ENCODE measurements around the gene SNU13.
"Not testable (repeated sequence)": the region's sequence is repeated elsewhere in the genome, so short reads cannot be mapped to it uniquely, and the experiment has no call there.

Gene SNU13

DNA sequence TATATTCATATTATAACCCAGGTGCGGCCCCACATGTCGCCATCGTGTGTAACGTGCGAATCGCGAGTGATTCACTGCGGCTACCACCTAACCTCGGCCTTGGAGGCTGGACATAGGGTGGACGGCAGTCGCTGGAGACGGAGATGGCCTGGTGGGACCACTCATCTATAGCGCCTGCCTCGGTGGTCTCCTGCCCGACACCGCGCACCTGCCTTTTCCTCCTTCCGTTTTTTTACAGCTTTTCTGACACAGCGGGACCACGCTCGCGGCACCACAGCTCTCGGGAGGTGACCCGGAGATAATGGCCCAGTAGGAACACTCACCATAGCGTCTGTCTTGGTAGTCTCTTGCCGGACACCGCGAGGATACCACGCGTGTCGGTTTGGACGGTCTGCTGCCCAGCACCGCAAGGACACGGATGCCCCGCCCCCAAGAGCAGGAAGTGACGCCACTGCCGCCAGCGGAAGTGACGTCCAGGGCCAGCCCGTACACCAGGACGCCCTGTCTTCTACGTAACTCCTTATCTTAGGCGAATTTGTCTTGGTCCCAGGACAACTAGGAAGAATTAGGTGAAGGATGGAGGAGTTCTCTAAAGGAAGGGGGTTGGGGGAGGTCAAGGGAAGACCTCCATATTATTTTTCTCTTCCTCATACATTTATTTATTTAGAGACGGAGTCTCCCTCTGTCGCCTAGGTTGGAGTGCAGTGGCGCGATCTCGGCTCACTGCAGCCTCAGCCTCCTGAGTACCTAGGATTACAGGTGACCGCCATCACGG, 6.4 kb downstream of the SNU13 start:
- peak overlapping the region; percentile 75 to 85 for H3K9ac ChIP-seq (ENCODE audit: low read depth in 1 of 2, low read length in 2 of 2)
- peak overlapping the region; percentile 71 for H3K27ac ChIP-seq (ENCODE audit: low read depth, low read length)
- H3K4me1 ChIP-seq (ENCODE audit: control insufficient read depth in 1 of 2, insufficient read depth in 2 of 2, low read length in 2 of 2), result peaks cover 0 to 5% of the 10 kb centered on the region in 2 donors
- H3K9me3 ChIP-seq (ENCODE audit: control insufficient read depth in 1 of 2, low read length in 2 of 2), result no peaks in the 10 kb centered on the region
- no peaks in the 10 kb centered on the region for H3K27me3 ChIP-seq (ENCODE audit: control insufficient read depth in 1 of 2, insufficient read depth in 2 of 2, low read length in 2 of 2)
- peaks cover 9 to 28% of the 10 kb centered on the region in 2 donors for H3K36me3 ChIP-seq (ENCODE audit: control insufficient read depth in 1 of 2, insufficient read depth in 2 of 2, low read length in 2 of 2)
- peak overlapping the region; percentile 85 to 89 for H3K4me3 ChIP-seq (ENCODE audit: low read depth in 1 of 2, low read length in 2 of 2)

DNA sequence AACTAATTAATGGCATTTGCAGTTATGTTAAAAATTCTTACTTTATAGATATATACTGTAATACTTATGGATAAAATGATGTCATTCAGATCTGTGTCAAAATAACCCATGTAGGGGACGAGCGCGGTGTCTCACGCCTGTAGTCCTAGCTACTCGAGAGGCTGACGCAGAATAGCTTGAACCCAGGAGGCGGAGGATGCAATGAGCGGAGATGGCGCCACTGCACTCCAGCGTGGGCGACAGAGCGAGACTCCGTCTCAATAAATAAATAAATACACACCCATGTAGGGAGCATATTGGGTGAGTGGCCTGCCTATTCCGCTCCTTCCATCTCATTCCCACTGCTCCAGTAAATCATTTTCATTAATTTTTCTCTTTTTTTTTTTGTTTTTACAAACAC, 7.1 kb downstream of the SNU13 start:
- Histone ChIP-seq H3K36me3 (ENCODE audit: control insufficient read depth in 1 of 2, insufficient read depth in 2 of 2, low read length in 2 of 2) (peaks cover 9 to 30% of the 10 kb centered on the region in 2 donors), H3K27me3 (ENCODE audit: control insufficient read depth in 1 of 2, insufficient read depth in 2 of 2, low read length in 2 of 2) (no peaks in the 10 kb centered on the region), H3K4me1 (ENCODE audit: control insufficient read depth in 1 of 2, insufficient read depth in 2 of 2, low read length in 2 of 2) (peaks cover 0 to 5% of the 10 kb centered on the region in 2 donors), H3K9me3 (ENCODE audit: control insufficient read depth in 1 of 2, low read length in 2 of 2) (no peaks in the 10 kb centered on the region), H3K9ac (ENCODE audit: low read depth in 1 of 2, low read length in 2 of 2) (peak overlapping the region in 1 of 2 donors; percentile 85), H3K27ac (ENCODE audit: low read depth, low read length) (no peak overlapping the region), H3K4me3 (ENCODE audit: low read depth in 1 of 2, low read length in 2 of 2) (peak overlapping the region; percentile 85 to 89)

- Histone ChIP-seq H3K4me1 (ENCODE audit: control insufficient read depth in 1 of 2, insufficient read depth in 2 of 2, low read length in 2 of 2) (no peaks in the 10 kb centered on the region), H3K27ac (ENCODE audit: low read depth, low read length) (no peak overlapping the region), H3K36me3 (ENCODE audit: control insufficient read depth in 1 of 2, insufficient read depth in 2 of 2, low read length in 2 of 2) (peaks cover 25 to 64% of the 10 kb centered on the region in 2 donors), H3K9ac (ENCODE audit: low read depth in 1 of 2, low read length in 2 of 2) (no peak overlapping the region), H3K4me3 (ENCODE audit: low read depth in 1 of 2, low read length in 2 of 2) (no peak overlapping the region), H3K27me3 (ENCODE audit: control insufficient read depth in 1 of 2, insufficient read depth in 2 of 2, low read length in 2 of 2) (no peaks in the 10 kb centered on the region), H3K9me3 (ENCODE audit: control insufficient read depth in 1 of 2, low read length in 2 of 2) (no peaks in the 10 kb centered on the region)
Observed at GRCh38 chr22:41676134-41676533, 12.5 kb downstream of the SNU13 start.

GRCh38 chr22:41674846-41675340, 13.8 kb downstream of the SNU13 start:
- H3K4me3 ChIP-seq (ENCODE audit: low read depth in 1 of 2, low read length in 2 of 2), result no peak overlapping the region
- no peaks in the 10 kb centered on the region for H3K4me1 ChIP-seq (ENCODE audit: control insufficient read depth in 1 of 2, insufficient read depth in 2 of 2, low read length in 2 of 2)
- no peaks in the 10 kb centered on the region for H3K27me3 ChIP-seq (ENCODE audit: control insufficient read depth in 1 of 2, insufficient read depth in 2 of 2, low read length in 2 of 2)
- no peak overlapping the region for H3K9ac ChIP-seq (ENCODE audit: low read depth in 1 of 2, low read length in 2 of 2)
- no peak overlapping the region for H3K27ac ChIP-seq (ENCODE audit: low read depth, low read length)
- H3K9me3 ChIP-seq (ENCODE audit: control insufficient read depth in 1 of 2, low read length in 2 of 2), result no peaks in the 10 kb centered on the region
- H3K36me3 ChIP-seq (ENCODE audit: control insufficient read depth in 1 of 2, insufficient read depth in 2 of 2, low read length in 2 of 2), result peaks cover 25 to 55% of the 10 kb centered on the region in 2 donors

DNA sequence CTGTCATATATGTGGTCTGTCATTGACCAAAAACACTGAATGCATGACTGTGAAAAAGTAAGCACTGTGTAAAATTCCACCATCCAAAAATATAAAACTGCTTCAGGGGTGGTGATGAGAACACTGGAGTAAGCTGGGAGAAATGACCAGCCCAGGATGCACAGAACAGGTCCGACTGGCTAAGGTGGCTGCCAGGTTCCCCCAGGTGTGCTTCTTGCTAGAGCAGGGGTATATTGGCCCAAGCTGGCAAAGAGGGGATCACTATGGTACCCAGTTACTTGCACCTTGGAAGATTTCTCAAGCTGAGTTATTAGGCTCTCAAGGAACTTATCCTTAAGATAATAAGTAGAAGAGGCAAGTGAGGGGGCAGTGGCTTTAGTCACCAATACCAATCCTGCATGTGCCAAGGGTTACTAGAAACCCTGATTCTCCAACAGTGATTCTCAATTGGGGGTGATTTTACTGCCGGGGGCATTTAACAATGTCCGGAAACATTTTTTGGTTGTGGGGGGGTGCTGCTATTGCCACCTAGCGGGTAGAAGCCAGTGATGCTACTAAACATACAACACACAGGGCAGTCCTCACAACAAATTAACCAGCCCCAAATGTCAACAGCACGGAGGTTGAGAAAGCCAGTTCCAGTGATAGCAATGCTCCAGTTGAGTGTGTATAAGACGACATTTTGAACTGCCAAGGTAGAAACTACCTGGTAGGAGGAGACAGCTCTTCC, 15.7 kb downstream of the SNU13 start:
- no peak overlapping the region for H3K4me3 ChIP-seq (ENCODE audit: low read depth in 1 of 2, low read length in 2 of 2)
- peaks cover 16 to 43% of the 10 kb centered on the region in 2 donors for H3K36me3 ChIP-seq (ENCODE audit: control insufficient read depth in 1 of 2, insufficient read depth in 2 of 2, low read length in 2 of 2)
- no peaks in the 10 kb centered on the region for H3K4me1 ChIP-seq (ENCODE audit: control insufficient read depth in 1 of 2, insufficient read depth in 2 of 2, low read length in 2 of 2)
- no peaks in the 10 kb centered on the region for H3K9me3 ChIP-seq (ENCODE audit: control insufficient read depth in 1 of 2, low read length in 2 of 2)
- no peak overlapping the region for H3K9ac ChIP-seq (ENCODE audit: low read depth in 1 of 2, low read length in 2 of 2)
- no peaks in the 10 kb centered on the region for H3K27me3 ChIP-seq (ENCODE audit: control insufficient read depth in 1 of 2, insufficient read depth in 2 of 2, low read length in 2 of 2)
- H3K27ac ChIP-seq (ENCODE audit: low read depth, low read length), result no peak overlapping the region

DNA sequence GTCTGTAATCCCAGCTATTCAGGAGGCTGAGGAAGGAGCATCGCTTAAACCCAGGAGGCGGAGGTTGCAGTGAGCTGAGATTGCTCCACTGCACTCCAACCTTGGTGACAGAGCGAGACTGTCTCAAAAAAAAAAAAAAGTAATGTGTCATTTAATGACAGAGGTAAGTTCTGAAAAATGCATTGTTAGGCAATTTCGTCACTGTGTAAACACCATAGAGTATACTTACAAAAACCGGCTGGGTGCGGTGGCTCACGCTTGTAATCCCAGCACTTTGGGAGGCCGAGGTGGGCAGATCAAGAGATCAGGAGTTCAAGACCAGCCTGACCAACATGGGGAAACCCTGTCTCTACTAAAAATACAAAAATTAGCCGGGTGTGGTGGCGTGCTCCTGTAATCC, 16.6 kb downstream of the SNU13 start:
- H3K9ac ChIP-seq (ENCODE audit: low read depth in 1 of 2, low read length in 2 of 2); H3K4me1 ChIP-seq (ENCODE audit: control insufficient read depth in 1 of 2, insufficient read depth in 2 of 2, low read length in 2 of 2); H3K27ac ChIP-seq (ENCODE audit: low read depth, low read length); H3K9me3 ChIP-seq (ENCODE audit: control insufficient read depth in 1 of 2, low read length in 2 of 2); H3K27me3 ChIP-seq (ENCODE audit: control insufficient read depth in 1 of 2, insufficient read depth in 2 of 2, low read length in 2 of 2); H3K4me3 ChIP-seq (ENCODE audit: low read depth in 1 of 2, low read length in 2 of 2): not testable (repeated sequence)
- H3K36me3 ChIP-seq (ENCODE audit: control insufficient read depth in 1 of 2, insufficient read depth in 2 of 2, low read length in 2 of 2), result peaks cover 16 to 37% of the 10 kb centered on the region in 2 donors

DNA sequence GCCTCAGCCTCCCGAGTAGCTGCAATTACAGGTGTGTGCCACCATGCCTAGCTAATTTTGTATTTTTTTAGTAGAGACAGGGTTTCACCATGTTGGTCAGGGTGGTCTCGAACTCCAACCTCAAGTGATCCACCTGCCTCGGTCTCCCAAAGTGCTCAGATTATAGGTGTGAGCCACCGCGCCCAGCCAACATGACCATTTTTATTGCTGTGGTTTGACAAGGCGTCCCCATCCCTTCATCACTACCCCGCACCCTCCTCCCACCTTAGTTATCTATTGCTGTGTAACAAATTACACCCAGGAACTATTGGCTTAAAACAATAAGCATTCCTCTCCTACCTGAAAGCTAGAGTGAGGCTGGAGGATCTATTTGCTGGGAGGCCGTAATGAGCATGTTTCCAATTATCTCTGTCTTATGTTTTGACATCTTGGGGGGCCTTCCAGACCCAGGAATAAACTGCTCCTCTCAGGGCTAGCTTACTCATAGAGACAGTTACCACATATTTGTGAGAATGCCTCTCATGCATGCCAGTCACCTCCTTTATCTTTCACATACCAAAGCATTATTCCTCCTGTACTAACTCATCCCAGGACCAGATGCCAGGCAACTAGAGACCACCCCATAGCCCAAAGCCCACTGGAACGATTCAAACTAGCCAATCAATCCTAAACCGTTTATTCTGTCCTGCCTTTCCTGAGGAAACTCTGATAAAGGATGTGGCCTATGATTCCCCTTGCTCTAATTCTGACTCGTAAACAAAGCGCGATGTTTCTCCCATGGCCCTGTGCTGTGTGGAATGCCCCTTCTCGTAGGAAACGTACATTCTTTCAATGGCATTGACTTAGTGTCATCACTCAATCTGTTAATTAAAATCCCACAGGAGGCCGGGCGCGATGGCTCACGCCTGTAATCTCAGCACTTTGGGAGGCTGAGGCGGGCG, 19.4 kb downstream of the SNU13 start:
- H3K9me3 ChIP-seq (ENCODE audit: control insufficient read depth in 1 of 2, low read length in 2 of 2), result no peaks in the 10 kb centered on the region
- H3K4me1 ChIP-seq (ENCODE audit: control insufficient read depth in 1 of 2, insufficient read depth in 2 of 2, low read length in 2 of 2), result peaks cover 0 to 4% of the 10 kb centered on the region in 2 donors
- no peaks in the 10 kb centered on the region for H3K27me3 ChIP-seq (ENCODE audit: control insufficient read depth in 1 of 2, insufficient read depth in 2 of 2, low read length in 2 of 2)
- no peak overlapping the region for H3K9ac ChIP-seq (ENCODE audit: low read depth in 1 of 2, low read length in 2 of 2)
- no peak overlapping the region for H3K4me3 ChIP-seq (ENCODE audit: low read depth in 1 of 2, low read length in 2 of 2)
- peaks cover 13 to 28% of the 10 kb centered on the region in 2 donors for H3K36me3 ChIP-seq (ENCODE audit: control insufficient read depth in 1 of 2, insufficient read depth in 2 of 2, low read length in 2 of 2)
- H3K27ac ChIP-seq (ENCODE audit: low read depth, low read length), result no peak overlapping the region

DNA sequence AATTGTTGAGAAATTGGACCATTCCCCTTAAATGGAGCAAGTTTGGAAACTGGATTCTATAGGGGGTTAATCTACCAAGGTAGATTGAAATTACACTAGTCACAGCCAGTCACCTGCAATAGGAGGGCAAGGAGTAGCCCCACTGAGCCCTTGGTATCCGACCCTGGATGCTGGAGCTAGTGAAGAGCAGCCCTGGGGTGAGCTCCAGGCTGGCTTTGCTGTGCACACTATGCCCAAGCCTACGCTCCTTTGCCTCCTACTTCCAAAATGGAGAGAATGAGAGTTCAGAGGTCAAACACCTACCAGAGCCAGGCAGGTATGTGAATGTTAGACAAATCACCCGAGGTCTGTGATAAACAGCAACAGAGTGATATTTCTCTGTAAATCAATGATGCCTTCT, 23.7 kb downstream of the SNU13 start:
- H3K36me3 ChIP-seq (ENCODE audit: control insufficient read depth in 1 of 2, insufficient read depth in 2 of 2, low read length in 2 of 2), result peaks cover 30 to 51% of the 10 kb centered on the region in 2 donors
- no peak overlapping the region for H3K9ac ChIP-seq (ENCODE audit: low read depth in 1 of 2, low read length in 2 of 2)
- H3K27ac ChIP-seq (ENCODE audit: low read depth, low read length), result no peak overlapping the region
- H3K9me3 ChIP-seq (ENCODE audit: control insufficient read depth in 1 of 2, low read length in 2 of 2), result no peaks in the 10 kb centered on the region
- no peak overlapping the region for H3K4me3 ChIP-seq (ENCODE audit: low read depth in 1 of 2, low read length in 2 of 2)
- H3K27me3 ChIP-seq (ENCODE audit: control insufficient read depth in 1 of 2, insufficient read depth in 2 of 2, low read length in 2 of 2), result no peaks in the 10 kb centered on the region
- peaks cover 0 to 4% of the 10 kb centered on the region in 2 donors for H3K4me1 ChIP-seq (ENCODE audit: control insufficient read depth in 1 of 2, insufficient read depth in 2 of 2, low read length in 2 of 2)

GRCh38 chr22:41664490-41664889, 24.2 kb downstream of the SNU13 start:
- Histone ChIP-seq H3K9me3 (ENCODE audit: control insufficient read depth in 1 of 2, low read length in 2 of 2) (no peaks in the 10 kb centered on the region), H3K36me3 (ENCODE audit: control insufficient read depth in 1 of 2, insufficient read depth in 2 of 2, low read length in 2 of 2) (peaks cover 32 to 56% of the 10 kb centered on the region in 2 donors), H3K27ac (ENCODE audit: low read depth, low read length) (no peak overlapping the region), H3K4me3 (ENCODE audit: low read depth in 1 of 2, low read length in 2 of 2) (no peak overlapping the region), H3K4me1 (ENCODE audit: control insufficient read depth in 1 of 2, insufficient read depth in 2 of 2, low read length in 2 of 2) (peaks cover 0 to 4% of the 10 kb centered on the region in 2 donors), H3K9ac (ENCODE audit: low read depth in 1 of 2, low read length in 2 of 2) (no peak overlapping the region), H3K27me3 (ENCODE audit: control insufficient read depth in 1 of 2, insufficient read depth in 2 of 2, low read length in 2 of 2) (no peaks in the 10 kb centered on the region)

Data from duodenal mucosa (tissue), 2 donors.